ENCODE data around the gene ARID3C. TPM values are rescaled to one million over a fixed set of nuclear protein-coding genes. Genes with fewer than 3 reads are reported as not detected.

The ARID3C gene
- total and polyA plus RNA-seq, 2 of the 8 experiments (the other 6 are each of a cell fraction or from before 2014, with no cell fraction given): 0.08 TPM; not detected in 1

DNA sequence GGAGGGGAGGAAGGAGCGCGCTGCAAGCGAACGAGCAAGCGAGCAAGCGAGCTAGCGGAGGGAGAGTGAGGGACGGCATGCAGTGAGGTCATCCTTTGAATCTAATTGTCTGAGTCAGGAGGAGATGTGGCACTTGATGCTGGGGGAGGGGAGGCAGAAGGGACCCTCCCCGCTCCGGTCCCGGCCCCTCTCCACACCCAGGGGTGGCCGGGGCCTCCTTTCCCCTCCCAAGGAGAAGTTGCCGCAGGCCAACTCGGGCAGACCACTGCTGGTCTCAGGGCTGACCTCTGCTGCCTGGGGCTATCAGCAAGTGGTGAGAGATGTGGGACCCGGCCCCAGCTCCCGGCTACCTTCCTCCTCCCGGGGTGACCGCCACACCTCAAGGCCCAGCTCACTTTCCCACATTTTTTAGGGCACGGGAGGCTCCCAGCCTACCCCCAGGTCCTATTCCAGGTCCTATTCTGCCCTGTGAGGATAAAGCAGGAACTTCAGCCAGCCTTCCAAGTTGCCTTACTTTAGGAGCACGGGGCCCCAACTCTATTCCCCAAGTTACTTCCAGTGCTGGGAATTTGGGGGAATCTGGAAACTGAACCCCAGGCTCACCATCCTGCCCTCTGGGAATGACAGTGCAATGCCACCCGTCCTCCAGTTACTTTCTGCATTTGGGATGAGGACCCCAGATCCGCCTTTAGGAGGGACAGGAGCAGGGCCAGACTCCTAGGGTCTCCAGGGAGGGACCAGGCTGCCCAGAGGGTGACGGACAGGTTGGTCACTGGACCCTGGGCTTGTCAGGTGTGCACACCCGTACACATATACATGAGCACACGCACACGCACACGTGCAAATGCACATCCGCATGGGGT is 50.4 kb downstream of the ARID3C start (continued):
- no peak for TF ChIP-seq PHF8 (conservative IDR thresholded peaks at IDR 0.05; ENCODE audit: low read depth, low read length)
- no peak for TF ChIP-seq EGR1 (IDR thresholded peaks at IDR 0.05; ENCODE audit: borderline replicate concordance, low read depth, low read length)
- TF ChIP-seq SP2 (IDR thresholded peaks at IDR 0.05; ENCODE audit: low read length): no peak
- TF ChIP-seq RNF2 (IDR thresholded peaks at IDR 0.05; ENCODE audit: borderline replicate concordance, low read depth, low read length, missing control alignments, poor library complexity, severe bottlenecking): peak; percentile 46
- TF ChIP-seq, protein P1, sequence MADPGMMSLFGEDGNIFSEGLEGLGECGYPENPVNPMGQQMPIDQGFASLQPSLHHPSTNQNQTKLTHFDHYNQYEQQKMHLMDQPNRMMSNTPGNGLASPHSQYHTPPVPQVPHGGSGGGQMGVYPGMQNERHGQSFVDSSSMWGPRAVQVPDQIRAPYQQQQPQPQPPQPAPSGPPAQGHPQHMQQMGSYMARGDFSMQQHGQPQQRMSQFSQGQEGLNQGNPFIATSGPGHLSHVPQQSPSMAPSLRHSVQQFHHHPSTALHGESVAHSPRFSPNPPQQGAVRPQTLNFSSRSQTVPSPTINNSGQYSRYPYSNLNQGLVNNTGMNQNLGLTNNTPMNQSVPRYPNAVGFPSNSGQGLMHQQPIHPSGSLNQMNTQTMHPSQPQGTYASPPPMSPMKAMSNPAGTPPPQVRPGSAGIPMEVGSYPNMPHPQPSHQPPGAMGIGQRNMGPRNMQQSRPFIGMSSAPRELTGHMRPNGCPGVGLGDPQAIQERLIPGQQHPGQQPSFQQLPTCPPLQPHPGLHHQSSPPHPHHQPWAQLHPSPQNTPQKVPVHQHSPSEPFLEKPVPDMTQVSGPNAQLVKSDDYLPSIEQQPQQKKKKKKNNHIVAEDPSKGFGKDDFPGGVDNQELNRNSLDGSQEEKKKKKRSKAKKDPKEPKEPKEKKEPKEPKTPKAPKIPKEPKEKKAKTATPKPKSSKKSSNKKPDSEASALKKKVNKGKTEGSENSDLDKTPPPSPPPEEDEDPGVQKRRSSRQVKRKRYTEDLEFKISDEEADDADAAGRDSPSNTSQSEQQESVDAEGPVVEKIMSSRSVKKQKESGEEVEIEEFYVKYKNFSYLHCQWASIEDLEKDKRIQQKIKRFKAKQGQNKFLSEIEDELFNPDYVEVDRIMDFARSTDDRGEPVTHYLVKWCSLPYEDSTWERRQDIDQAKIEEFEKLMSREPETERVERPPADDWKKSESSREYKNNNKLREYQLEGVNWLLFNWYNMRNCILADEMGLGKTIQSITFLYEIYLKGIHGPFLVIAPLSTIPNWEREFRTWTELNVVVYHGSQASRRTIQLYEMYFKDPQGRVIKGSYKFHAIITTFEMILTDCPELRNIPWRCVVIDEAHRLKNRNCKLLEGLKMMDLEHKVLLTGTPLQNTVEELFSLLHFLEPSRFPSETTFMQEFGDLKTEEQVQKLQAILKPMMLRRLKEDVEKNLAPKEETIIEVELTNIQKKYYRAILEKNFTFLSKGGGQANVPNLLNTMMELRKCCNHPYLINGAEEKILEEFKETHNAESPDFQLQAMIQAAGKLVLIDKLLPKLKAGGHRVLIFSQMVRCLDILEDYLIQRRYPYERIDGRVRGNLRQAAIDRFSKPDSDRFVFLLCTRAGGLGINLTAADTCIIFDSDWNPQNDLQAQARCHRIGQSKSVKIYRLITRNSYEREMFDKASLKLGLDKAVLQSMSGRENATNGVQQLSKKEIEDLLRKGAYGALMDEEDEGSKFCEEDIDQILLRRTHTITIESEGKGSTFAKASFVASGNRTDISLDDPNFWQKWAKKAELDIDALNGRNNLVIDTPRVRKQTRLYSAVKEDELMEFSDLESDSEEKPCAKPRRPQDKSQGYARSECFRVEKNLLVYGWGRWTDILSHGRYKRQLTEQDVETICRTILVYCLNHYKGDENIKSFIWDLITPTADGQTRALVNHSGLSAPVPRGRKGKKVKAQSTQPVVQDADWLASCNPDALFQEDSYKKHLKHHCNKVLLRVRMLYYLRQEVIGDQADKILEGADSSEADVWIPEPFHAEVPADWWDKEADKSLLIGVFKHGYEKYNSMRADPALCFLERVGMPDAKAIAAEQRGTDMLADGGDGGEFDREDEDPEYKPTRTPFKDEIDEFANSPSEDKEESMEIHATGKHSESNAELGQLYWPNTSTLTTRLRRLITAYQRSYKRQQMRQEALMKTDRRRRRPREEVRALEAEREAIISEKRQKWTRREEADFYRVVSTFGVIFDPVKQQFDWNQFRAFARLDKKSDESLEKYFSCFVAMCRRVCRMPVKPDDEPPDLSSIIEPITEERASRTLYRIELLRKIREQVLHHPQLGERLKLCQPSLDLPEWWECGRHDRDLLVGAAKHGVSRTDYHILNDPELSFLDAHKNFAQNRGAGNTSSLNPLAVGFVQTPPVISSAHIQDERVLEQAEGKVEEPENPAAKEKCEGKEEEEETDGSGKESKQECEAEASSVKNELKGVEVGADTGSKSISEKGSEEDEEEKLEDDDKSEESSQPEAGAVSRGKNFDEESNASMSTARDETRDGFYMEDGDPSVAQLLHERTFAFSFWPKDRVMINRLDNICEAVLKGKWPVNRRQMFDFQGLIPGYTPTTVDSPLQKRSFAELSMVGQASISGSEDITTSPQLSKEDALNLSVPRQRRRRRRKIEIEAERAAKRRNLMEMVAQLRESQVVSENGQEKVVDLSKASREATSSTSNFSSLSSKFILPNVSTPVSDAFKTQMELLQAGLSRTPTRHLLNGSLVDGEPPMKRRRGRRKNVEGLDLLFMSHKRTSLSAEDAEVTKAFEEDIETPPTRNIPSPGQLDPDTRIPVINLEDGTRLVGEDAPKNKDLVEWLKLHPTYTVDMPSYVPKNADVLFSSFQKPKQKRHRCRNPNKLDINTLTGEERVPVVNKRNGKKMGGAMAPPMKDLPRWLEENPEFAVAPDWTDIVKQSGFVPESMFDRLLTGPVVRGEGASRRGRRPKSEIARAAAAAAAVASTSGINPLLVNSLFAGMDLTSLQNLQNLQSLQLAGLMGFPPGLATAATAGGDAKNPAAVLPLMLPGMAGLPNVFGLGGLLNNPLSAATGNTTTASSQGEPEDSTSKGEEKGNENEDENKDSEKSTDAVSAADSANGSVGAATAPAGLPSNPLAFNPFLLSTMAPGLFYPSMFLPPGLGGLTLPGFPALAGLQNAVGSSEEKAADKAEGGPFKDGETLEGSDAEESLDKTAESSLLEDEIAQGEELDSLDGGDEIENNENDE (IDR thresholded peaks at IDR 0.05; ENCODE audit: insufficient replicate concordance, low read length): no peak
- TF ChIP-seq, protein P2, sequence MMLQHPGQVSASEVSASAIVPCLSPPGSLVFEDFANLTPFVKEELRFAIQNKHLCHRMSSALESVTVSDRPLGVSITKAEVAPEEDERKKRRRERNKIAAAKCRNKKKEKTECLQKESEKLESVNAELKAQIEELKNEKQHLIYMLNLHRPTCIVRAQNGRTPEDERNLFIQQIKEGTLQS (IDR thresholded peaks at IDR 0.05; ENCODE audit: insufficient read depth, low read depth, low read length): no peak
- TF ChIP-seq EP300 (IDR thresholded peaks at IDR 0.05; ENCODE audit: borderline replicate concordance in 1 of 2, low read depth in 2 of 2, low read length in 2 of 2): no peak
- no peak for TF ChIP-seq SP4 (IDR thresholded peaks at IDR 0.05; ENCODE audit: low read length)
